ENCODE results near the gene CYP4F22.
A peak's percentile ranks its signal among the peaks of the same experiment; 100 is the strongest.

Gene CYP4F22

GRCh38 chr19:15595069-15595468 is 86.7 kb downstream of the CYP4F22 start:
- H3K36me3 ChIP-seq = no peaks in the 10 kb centered on the region
- H3K4me3 ChIP-seq (ENCODE audit: low read depth in 1 of 2, low read length in 1 of 2) = no peak overlapping the region
- H3K27me3 ChIP-seq = no peaks in the 10 kb centered on the region
- TF ChIP-seq CTCF (IDR thresholded peaks at IDR 0.05) = no peak
- peaks cover 7% of the 10 kb centered on the region for H3K9me3 ChIP-seq
- H3K27ac ChIP-seq = peak overlapping the region; percentile 94
- peaks cover 55 to 57% of the 10 kb centered on the region in 2 experiments for H3K4me1 ChIP-seq (ENCODE audit: control insufficient read depth in 1 of 2, insufficient read depth in 1 of 2, low read depth in 1 of 2, low read length in 1 of 2)
